Activated CD4-positive, CD25-positive, alpha-beta regulatory T cell (primary cell): ENCODE measurements around the gene HOXB6.

ENCODE experiments used
- DNase-seq, 4 experiments: peaks; one replicate each; lab custom pipeline; 2025; lab: John Stamatoyannopoulos, UW

HOXB6 gene

GRCh38 chr17:48552466-48553189 lies 52.2 kb downstream of the HOXB6 start:
- no peak for DNase-seq

GRCh38 chr17:48551596-48552465 lies 53.0 kb downstream of the HOXB6 start:
- no peak for DNase-seq

- no peak for DNase-seq
Measured at GRCh38 chr17:48551214-48551555, 53.6 kb downstream of the HOXB6 start.

- no peak for DNase-seq
Measured at GRCh38 chr17:48550502-48551213, 54.1 kb downstream of the HOXB6 start.

- no peak for DNase-seq
Measured at GRCh38 chr17:48549914-48550501, 54.8 kb downstream of the HOXB6 start.

- no peak for DNase-seq
Measured at GRCh38 chr17:48549281-48549630, 55.5 kb downstream of the HOXB6 start.

- DNase-seq = no peak
Measured at GRCh38 chr17:48548523-48549280, 56.1 kb downstream of the HOXB6 start.

GRCh38 chr17:48547808-48548522 lies 56.8 kb downstream of the HOXB6 start:
- no peak for DNase-seq

- DNase-seq = no peak
Measured at GRCh38 chr17:48546924-48547807, 57.6 kb downstream of the HOXB6 start.

GRCh38 chr17:48546137-48546923 lies 58.5 kb downstream of the HOXB6 start:
- no peak for DNase-seq
